ENCODE data around the gene TNS1.
A peak's percentile ranks its signal among the peaks of the same experiment; 100 is the strongest.

TNS1 gene

DNA sequence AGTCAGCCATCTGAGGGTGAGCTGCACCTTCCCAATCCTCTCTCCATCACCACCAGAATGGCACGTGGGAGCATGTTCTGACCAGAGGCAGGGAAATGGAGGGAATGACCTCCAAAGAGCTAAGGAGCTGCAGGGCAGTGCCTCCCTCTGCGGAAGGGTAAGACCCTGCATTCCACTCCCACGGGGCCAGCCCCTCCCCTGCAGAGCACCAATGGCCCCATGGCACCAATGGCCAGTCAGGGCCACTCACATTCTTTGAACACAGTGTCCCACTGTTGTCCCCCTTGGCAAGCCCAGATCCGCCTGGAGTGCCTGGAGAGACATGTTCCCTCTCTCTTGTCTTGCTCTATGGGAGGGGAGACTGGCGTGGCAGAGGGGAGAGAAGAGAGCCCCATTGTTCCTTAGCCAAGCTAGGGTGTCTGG is 164.4 kb downstream of the TNS1 start:
- DNase-seq = peak; percentile 66 to 95 (median 87)
- intact Hi-C loops (cut with DNase I) = no loop called here

DNA sequence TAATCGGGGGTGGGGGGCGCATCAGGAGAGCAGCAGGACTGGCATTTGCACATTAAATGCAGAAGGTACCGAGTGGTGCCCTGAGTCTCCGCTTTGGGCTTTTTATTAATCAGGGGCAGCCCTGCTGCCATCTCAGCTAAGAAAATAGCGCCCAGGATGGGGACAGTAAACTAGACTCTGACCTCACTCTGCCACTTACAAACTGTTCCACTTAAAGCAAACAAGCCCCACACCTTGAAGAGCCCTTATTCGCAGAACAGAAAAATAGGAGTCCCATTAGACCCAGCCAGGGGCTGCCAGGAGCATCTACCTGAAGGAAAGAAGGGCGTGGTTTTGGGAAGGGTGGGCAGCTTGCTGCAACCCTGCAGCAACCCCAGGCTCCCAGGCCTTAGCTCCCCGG is 165.3 kb downstream of the TNS1 start:
- intact Hi-C loops (cut with DNase I) = no loop called here

GRCh38 chr2:217836901-217837491 is 165.8 kb downstream of the TNS1 start:
- peak; percentile 52 to 91 (median 72) for DNase-seq
- intact Hi-C loops (cut with DNase I) = no loop called here

More for the DNA sequence above, 165.3 kb downstream of the TNS1 start:
- DNase-seq = no peak

- intact Hi-C loops (cut with DNase I) = no loop called here
- peak in 3 of 42 donors; percentile 22 to 55 (median 33) for DNase-seq
Measured at GRCh38 chr2:217835931-217836891, 166.6 kb downstream of the TNS1 start.

DNA sequence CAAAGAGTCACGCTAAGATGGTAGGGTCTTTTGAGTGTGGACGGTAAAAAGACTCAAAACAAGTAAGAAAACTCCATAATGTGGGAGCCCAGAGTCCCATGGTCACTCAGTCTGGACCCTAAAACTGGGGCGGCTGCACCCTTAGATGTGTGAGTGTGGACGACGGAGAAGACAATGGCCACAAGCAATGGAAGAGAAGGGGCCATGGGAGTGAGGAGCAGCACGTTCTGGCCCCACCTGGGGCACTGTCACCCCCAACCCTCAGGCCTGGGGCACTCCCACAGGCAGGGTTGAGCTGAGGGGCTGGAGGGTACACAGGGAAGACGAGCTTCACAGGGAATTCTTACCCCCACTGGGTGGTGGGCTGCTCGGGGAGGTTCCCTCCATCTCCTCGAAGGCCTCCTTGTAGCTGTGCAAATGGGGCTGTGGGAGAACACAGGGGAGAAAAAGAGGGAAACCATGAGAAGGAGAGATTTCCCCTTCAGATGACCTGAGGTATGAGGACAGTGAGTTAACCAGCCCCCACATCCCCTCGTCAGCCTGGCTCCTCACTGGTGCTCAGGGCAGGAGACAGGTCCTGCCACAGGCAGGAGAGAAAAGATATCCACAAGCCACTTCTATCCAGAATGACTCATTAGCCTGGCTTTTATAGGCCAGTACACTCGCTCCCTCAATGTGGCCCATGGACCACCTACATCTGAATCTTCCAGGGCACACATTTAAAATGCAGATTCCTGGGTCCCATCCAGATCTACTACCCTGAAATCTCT is 167.9 kb downstream of the TNS1 start:
- intact Hi-C loops (cut with DNase I) = no loop called here
- DNase-seq = no peak

- intact Hi-C loops (cut with DNase I) = no loop called here
- no peak for DNase-seq
Measured at GRCh38 chr2:217834057-217834620, 168.7 kb downstream of the TNS1 start.

DNA sequence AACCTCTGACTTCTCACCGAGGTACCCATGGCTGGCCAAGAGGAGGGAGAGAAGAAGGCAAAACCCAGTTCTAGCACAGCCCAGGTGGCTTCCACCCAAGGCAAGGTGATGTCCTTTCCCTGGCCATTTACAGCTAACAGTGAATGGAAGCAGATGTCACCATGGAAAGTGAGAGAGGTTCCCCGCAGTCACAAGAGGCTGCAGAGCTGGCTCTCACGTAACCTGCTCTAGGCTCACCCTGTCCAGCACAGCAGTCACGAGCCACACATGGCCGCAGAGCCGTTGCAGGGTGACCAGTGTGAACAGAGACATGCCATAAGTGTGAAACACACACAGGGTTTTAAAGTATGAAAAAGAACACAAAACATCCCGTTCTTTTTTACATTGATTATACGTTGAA is 169.4 kb downstream of the TNS1 start:
- intact Hi-C loops (cut with DNase I) = no loop called here
- no peak for DNase-seq

GRCh38 chr2:217832987-217833386 is 169.8 kb downstream of the TNS1 start:
- intact Hi-C loops (cut with DNase I) = no loop called here
- DNase-seq = no peak

GRCh38 chr2:217832115-217832514 is 170.7 kb downstream of the TNS1 start:
- intact Hi-C loops (cut with DNase I) = no loop called here
- DNase-seq = no peak

DNA sequence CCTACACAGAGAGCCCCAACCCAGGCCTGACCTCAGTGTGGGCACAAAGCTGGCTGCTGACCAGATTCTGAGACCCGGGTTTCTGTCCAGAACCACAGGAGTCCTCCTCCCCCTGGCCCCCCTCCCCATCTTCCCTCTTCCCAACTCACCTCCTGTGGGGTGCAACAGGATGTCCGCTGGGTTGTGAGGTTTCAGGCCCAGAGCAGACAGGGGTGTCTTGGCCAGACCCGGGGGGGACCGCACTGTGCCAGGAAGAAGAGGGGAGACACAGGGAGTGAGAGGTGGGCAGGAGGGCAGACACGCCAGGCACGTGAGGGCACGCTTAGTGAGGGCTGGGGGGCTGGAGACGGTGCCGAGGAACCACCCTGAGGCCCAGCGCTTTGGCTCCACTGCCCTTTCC is 171.5 kb downstream of the TNS1 start:
- intact Hi-C loops (cut with DNase I) = no loop called here
- DNase-seq = no peak

- no peak for DNase-seq
- intact Hi-C loops (cut with DNase I) = no loop called here
Measured at GRCh38 chr2:217830807-217831206, 172.0 kb downstream of the TNS1 start.

DNA sequence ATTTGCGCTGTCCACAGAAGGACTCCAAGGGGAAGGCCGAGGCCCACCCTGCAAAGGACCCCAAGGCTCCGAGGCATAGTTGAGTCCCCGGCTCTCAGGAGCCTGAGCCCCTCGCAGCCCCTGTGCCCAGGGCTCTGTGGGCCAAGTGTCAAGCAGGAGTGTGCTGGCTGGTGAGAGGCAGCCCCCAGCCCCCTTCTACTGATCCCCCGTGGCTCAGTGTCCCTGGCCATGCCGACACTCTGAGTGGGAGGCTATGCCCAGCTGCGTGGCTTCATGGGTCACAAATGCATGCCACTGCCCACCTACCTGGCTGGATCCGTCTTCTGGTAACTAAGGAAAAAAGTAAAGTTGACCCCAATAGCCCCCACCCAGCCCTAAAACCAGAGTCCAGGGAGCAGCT is 172.7 kb downstream of the TNS1 start:
- intact Hi-C loops (cut with DNase I) = no loop called here
- no peak for DNase-seq

DNA sequence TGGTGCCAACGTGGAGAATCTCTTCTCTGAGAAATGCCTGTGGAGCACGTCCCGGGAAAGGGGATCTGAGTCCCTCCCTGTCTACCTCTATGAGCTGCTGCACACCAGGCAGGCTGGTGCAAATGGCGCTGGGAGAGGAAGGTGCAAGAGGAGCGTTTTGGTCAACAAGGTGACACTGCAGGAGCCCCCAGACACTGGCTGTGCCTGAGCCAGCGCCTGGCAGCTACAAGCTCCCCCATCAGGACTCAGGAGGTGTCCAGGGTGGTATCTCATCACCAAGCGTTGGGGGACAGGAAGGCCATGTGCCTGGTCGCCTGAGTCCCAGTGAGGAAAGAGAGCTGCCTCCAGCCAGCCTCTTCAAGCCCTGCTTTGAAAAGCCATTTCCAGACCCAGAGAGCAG is 173.4 kb downstream of the TNS1 start:
- intact Hi-C loops (cut with DNase I) = no loop called here
- DNase-seq = no peak

DNA sequence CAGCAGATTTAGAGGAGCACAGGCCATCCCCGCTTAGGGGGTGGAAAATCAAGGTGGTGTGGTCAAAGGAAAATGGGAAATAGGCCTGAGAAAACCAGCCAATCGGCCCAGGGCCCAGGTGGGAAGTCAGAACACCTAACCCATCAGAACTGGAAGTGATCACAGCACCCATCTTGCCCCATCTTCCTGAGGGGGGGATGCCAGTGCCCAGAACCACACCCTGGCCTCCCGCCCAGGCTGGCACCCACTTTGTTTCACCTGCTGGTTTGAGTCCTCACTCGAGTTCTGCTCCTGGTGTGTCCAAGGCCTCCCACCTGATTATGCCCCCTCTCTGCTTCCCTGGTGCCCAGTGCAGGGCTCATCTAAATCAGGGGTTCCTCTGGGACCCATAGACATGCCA is 174.5 kb downstream of the TNS1 start:
- intact Hi-C loops (cut with DNase I) = no loop called here
- no peak for DNase-seq

DNA sequence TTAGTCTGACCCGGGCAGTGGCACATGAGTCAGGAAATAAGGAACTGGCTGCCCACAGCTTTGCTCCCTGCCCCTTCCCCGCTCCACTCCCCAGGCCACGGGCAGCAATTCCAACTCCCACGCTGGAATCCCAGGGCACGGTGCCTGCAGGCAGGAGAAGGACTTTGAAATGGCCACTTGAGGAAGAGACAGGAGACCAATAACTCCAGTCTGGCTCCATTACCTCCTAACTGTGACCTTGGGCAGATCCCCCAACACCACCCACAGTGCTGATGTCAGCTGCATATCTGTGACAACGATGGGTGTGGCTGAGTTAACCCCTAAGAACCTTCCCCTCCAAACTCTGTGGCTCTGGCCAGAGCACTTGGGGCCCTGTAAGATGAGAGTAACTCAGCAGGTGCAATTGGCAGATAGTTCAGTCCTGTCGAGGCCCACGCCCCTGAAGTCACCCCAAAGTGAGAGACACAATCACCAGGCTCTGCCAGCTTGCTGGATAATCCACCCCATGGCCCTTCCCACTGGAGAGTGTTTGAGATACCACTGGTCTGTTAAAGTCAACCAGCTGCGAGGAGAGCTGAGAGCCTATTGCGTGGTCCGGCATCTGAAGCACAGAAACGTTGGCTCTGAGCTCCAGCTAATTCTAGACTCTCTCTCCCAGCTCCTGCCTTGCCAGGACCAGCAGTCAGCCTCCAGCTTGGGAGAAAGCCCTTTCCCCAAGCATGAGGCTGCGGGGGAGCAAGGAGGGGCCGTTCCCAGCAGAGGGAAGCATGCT is 175.2 kb downstream of the TNS1 start:
- intact Hi-C loops (cut with DNase I) = no loop called here
- DNase-seq = no peak

- DNase-seq = no peak
Measured at GRCh38 chr2:217826991-217827390, 175.8 kb downstream of the TNS1 start.

GRCh38 chr2:217826520-217826919 is 176.3 kb downstream of the TNS1 start:
- no peak for DNase-seq
- intact Hi-C loops (cut with DNase I) = no loop called here

More at GRCh38 chr2:217826991-217827390, 175.8 kb downstream of the TNS1 start:
- intact Hi-C loops (cut with DNase I) = no loop called here

- intact Hi-C loops (cut with DNase I) = no loop called here
Measured at GRCh38 chr2:217825469-217826235, 177.1 kb downstream of the TNS1 start.

More at GRCh38 chr2:217825469-217826235, 177.1 kb downstream of the TNS1 start:
- no peak for DNase-seq

Data from head of caudate nucleus (tissue), 42 donors.